IPS DF 4.7 (cell line): ENCODE results near the gene MEIS2.

Source experiments
- DNase-seq: peaks from one replicate; pipeline ENCODE4 v3.0.0-alpha.2; 2013; ENCODE audit warnings: low spot score; ENCODE audit errors: extremely low read depth

MEIS2 gene

GRCh38 chr15:37098468-37099318, 1.7 kb downstream of the MEIS2 start:
- no peak for DNase-seq

- no peak for DNase-seq
Observed at GRCh38 chr15:37097144-37097919, 3.0 kb downstream of the MEIS2 start.

- no peak for DNase-seq
Observed at GRCh38 chr15:37096558-37097143, 3.7 kb downstream of the MEIS2 start.

GRCh38 chr15:37095770-37096557, 4.4 kb downstream of the MEIS2 start:
- DNase-seq: no peak

- no peak for DNase-seq
Observed at GRCh38 chr15:37094915-37095711, 5.2 kb downstream of the MEIS2 start.

GRCh38 chr15:37094333-37094914, 5.9 kb downstream of the MEIS2 start:
- no peak for DNase-seq

- DNase-seq: no peak
Observed at GRCh38 chr15:37093480-37094332, 6.6 kb downstream of the MEIS2 start.

GRCh38 chr15:37090543-37091175, 9.7 kb downstream of the MEIS2 start:
- no peak for DNase-seq

GRCh38 chr15:37088436-37088835, 11.9 kb downstream of the MEIS2 start:
- DNase-seq: no peak

- no peak for DNase-seq
Observed at GRCh38 chr15:37087131-37087588, 13.2 kb downstream of the MEIS2 start.

- no peak for DNase-seq
Observed at GRCh38 chr15:37086521-37086920, 13.8 kb downstream of the MEIS2 start.

GRCh38 chr15:37086120-37086519, 14.2 kb downstream of the MEIS2 start:
- no peak for DNase-seq

GRCh38 chr15:37084602-37085001, 15.7 kb downstream of the MEIS2 start:
- no peak for DNase-seq

GRCh38 chr15:37083610-37084009, 16.7 kb downstream of the MEIS2 start:
- no peak for DNase-seq

- DNase-seq: no peak
Observed at GRCh38 chr15:37081983-37082382, 18.4 kb downstream of the MEIS2 start.

GRCh38 chr15:37080261-37080921, 20.0 kb downstream of the MEIS2 start:
- no peak for DNase-seq

- DNase-seq: no peak
Observed at GRCh38 chr15:37079726-37080125, 20.6 kb downstream of the MEIS2 start.

- no peak for DNase-seq
Observed at GRCh38 chr15:37078566-37078965, 21.8 kb downstream of the MEIS2 start.
